ENCODE results near the gene DOCK3.

DOCK3 gene

DNA sequence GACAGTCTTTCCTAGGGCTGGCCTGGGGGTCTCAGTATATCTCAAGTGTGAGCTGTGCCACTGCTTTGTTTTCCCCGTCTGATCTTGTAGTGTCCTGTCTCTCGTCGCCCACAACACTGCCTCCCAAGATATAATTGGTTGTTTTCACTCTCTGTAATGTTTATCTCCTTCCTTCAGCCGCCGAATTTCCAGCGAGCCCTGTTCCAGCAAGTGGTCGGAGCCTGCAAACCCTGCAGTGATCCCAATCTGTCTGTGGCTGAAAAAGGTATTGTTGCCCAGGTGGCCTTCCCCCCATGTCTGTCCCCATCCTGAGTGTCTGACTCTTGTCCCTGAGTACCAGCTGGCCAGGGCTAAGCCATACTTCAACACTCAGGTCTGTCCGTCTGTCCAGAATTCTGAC, 700.8 kb downstream of the DOCK3 start:
- Histone ChIP-seq H3K36me3 (ENCODE audit: control insufficient read depth, insufficient read depth, low read length) (no peaks in the 10 kb centered on the region), H3K27me3 (replicated peaks; ENCODE audit: control insufficient read depth, insufficient read depth, low read length) (peaks cover 1% of the 10 kb centered on the region), H3K4me3 (replicated peaks; ENCODE audit: low read depth, low read length) (no peak overlapping the region)
- no peak for DNase-seq (ENCODE audit: extremely low read depth, insufficient read length)
- TF ChIP-seq, protein P1, sequence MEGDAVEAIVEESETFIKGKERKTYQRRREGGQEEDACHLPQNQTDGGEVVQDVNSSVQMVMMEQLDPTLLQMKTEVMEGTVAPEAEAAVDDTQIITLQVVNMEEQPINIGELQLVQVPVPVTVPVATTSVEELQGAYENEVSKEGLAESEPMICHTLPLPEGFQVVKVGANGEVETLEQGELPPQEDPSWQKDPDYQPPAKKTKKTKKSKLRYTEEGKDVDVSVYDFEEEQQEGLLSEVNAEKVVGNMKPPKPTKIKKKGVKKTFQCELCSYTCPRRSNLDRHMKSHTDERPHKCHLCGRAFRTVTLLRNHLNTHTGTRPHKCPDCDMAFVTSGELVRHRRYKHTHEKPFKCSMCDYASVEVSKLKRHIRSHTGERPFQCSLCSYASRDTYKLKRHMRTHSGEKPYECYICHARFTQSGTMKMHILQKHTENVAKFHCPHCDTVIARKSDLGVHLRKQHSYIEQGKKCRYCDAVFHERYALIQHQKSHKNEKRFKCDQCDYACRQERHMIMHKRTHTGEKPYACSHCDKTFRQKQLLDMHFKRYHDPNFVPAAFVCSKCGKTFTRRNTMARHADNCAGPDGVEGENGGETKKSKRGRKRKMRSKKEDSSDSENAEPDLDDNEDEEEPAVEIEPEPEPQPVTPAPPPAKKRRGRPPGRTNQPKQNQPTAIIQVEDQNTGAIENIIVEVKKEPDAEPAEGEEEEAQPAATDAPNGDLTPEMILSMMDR (IDR thresholded peaks at IDR 0.05; ENCODE audit: insufficient read depth, low read length, poor library complexity, severe bottlenecking), result no peak

DNA sequence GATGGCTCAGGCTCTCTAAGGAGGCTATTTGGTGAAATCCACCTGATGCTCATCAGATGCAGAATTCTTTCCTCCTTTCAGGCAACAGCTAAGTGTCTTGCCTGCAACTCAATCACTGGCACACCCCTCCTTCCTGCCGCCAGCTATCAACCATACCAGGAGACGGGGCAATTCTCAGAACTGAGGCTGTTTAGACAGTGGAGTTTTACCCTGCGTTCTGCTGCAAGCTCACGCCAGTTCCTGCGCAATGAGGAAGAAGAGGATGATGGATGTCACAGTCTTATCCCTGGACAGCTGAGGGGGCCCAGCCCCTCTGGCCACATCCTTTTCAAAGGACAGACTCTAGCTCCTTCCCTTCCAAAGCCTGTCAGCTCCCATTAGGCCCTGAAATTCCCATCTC, 703.3 kb downstream of the DOCK3 start:
- Histone ChIP-seq H3K4me3 (replicated peaks; ENCODE audit: low read depth, low read length) (no peak overlapping the region), H3K36me3 (ENCODE audit: control insufficient read depth, insufficient read depth, low read length) (no peaks in the 10 kb centered on the region), H3K27me3 (replicated peaks; ENCODE audit: control insufficient read depth, insufficient read depth, low read length) (peaks cover 1% of the 10 kb centered on the region)
- no peak for DNase-seq (ENCODE audit: extremely low read depth, insufficient read length)
- TF ChIP-seq, protein P1 (IDR thresholded peaks at IDR 0.05; ENCODE audit: insufficient read depth, low read length, poor library complexity, severe bottlenecking), result no peak

DNA sequence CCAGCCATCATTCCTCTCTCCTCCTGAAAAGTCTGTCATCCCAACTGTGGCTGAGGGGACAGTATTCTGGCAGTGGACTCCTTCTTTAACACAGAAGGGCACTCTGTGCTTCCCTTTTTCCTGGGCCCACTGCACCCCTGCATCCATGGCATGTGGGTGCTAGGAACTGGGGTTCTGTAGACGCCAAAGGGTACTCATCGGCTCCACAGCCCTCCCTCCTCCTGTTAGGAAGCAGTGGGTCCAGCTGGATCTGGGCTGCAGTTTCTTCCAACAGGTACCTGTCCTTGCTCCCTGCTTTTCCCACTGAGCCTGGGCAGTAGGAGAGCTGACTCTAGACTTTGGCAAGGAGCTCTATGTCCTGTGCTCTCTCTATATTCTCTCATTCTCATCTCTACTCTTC, 704.0 kb downstream of the DOCK3 start:
- no peaks in the 10 kb centered on the region for H3K36me3 ChIP-seq (ENCODE audit: control insufficient read depth, insufficient read depth, low read length)
- peaks cover 1% of the 10 kb centered on the region for H3K27me3 ChIP-seq (replicated peaks; ENCODE audit: control insufficient read depth, insufficient read depth, low read length)
- TF ChIP-seq, protein P1 (IDR thresholded peaks at IDR 0.05; ENCODE audit: insufficient read depth, low read length, poor library complexity, severe bottlenecking), result no peak
- no peak for DNase-seq (ENCODE audit: extremely low read depth, insufficient read length)
- H3K4me3 ChIP-seq (replicated peaks; ENCODE audit: low read depth, low read length), result no peak overlapping the region

DNA sequence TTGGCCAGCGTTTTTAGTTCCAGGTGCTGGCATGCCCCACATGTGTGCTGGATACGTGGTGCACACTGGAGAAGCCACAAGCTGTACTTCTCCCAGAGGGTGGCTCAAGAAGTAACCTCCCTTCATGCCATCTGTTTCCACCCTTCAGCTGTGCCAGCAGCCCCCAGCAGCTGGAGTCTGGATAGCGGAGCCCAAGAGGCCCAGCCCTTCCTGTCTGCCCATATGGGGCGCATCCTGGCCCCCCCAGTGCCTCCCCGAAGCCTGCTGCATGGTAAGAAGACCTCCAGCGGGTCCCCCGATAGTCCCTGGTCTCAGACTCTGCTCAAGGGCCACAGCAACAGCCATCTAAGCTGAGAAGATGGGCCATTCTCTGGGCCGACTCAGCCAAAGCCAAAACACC, 704.6 kb downstream of the DOCK3 start:
- no peak for DNase-seq (ENCODE audit: extremely low read depth, insufficient read length)
- Histone ChIP-seq H3K4me3 (replicated peaks; ENCODE audit: low read depth, low read length) (no peak overlapping the region), H3K27me3 (replicated peaks; ENCODE audit: control insufficient read depth, insufficient read depth, low read length) (no peaks in the 10 kb centered on the region; the same call in 1 of the 2 replicates), H3K36me3 (ENCODE audit: control insufficient read depth, insufficient read depth, low read length) (no peaks in the 10 kb centered on the region)
- TF ChIP-seq, protein P1 (IDR thresholded peaks at IDR 0.05; ENCODE audit: insufficient read depth, low read length, poor library complexity, severe bottlenecking), result no peak

DNA sequence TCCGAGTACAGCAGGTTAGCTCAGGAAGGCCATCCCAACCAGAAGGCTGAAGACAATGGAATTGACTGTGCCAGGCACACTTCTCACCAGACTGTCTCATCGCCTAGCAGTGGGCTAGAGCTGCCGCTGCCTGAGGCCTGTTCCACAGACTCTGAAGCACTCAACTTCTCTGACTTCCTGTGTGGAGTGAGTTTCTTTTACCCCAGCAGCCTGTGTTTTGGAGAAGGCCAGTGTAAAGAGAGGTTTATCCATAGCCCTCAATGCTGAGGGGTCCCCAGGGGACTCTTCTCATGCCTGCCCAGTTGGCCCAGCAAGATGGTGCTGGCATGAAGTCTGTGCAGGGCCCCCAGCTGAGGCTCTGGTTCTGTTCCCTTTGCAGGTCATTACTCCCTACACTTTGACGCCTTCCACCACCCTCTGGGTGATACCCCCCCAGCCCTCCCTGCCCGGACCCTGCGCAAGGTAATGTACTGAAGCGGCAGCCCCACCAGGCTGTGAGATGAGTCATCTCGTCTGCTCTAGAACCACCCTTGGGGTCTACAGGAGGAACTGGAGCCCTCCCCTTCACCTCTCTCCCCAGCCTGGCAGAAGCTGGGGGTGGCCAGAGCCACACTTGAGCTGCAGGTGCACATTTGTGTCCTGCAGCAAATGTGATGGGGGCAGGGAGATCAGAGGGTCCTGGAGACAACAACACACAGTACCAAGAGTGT, 705.2 kb downstream of the DOCK3 start:
- TF ChIP-seq, protein P1 (IDR thresholded peaks at IDR 0.05; ENCODE audit: insufficient read depth, low read length, poor library complexity, severe bottlenecking), result no peak
- H3K27me3 ChIP-seq (replicated peaks; ENCODE audit: control insufficient read depth, insufficient read depth, low read length), result no peaks in the 10 kb centered on the region; the same call in 1 of the 2 replicates
- DNase-seq (ENCODE audit: extremely low read depth, insufficient read length), result no peak
- H3K4me3 ChIP-seq (replicated peaks; ENCODE audit: low read depth, low read length), result no peak overlapping the region
- H3K36me3 ChIP-seq (ENCODE audit: control insufficient read depth, insufficient read depth, low read length), result no peaks in the 10 kb centered on the region

Measured in GM06990 (cell line).